Spinal cord (tissue), 10 donors: Measurements from ENCODE around the gene TNFSF13. TPM values are rescaled to one million over a fixed set of nuclear protein-coding genes. Genes with fewer than 3 reads are reported as not detected.
A peak's percentile ranks its signal among the peaks of the same experiment; 100 is the strongest.
"Not testable (repeated sequence)": the region's sequence is repeated elsewhere in the genome, so short reads cannot be mapped to it uniquely, and the experiment has no call there.

Experiments used
- DNase-seq, 6 donors: peaks; one replicate each; pipeline versions ENCODE4 v3.0.0 to v3.0.0-alpha.2; 2013 to 2015; ENCODE audit warnings: low spot score in 6 of 6, low read depth in 4 of 6
- H3K27ac ChIP-seq: one replicate; pipeline ENCODE4 v1.5.1; 2013; ENCODE audit warnings: low read depth, low read length, control low read depth
- H3K27me3 ChIP-seq: one replicate; pipeline ENCODE4 v1.6.1; 2013; ENCODE audit warnings: low read length; ENCODE audit not compliant: control insufficient read depth, insufficient read depth
- H3K36me3 ChIP-seq: one replicate; pipeline ENCODE4 v1.6.1; 2013; ENCODE audit warnings: low read length; ENCODE audit not compliant: control insufficient read depth, insufficient read depth
- H3K4me1 ChIP-seq: one replicate; pipeline ENCODE4 v1.6.1; 2013; ENCODE audit warnings: low read length; ENCODE audit not compliant: control insufficient read depth, insufficient read depth
- H3K4me3 ChIP-seq: one replicate; pipeline ENCODE4 v1.5.1; 2013; ENCODE audit warnings: low read depth, low read length, control low read depth
- H3K9me3 ChIP-seq: one replicate; pipeline ENCODE4 v1.6.1; 2013; ENCODE audit warnings: low read length; ENCODE audit not compliant: control insufficient read depth, insufficient read depth
- WGBS: methylation state at CpG from one replicate; pipeline ENCODE4 v1.1.5; 2013; ENCODE audit warnings: missing lambda C conversion rate; ENCODE audit not compliant: insufficient coverage; 5-methylcytosine and 5-hydroxymethylcytosine counted together
- polyA plus RNA-seq, 2 donors: library from polyadenylated mRNA; unstranded; fragments of 120-200 nt; gene quantifications; one replicate each; pipeline ENCODE4 v1.2.1, GENCODE V29; 2013; ENCODE audit not compliant: insufficient read length in 2 of 2
- total RNA-seq, 2 donors: library from RNA; depleted of rRNA in 1 of 2; stranded (reverse); fragments of 120-200 nt in 1 of 2; fragments of >200 nt in 1 of 2; gene quantifications; one replicate each; pipeline versions ENCODE4 v1.2.3 to v1.2.4, GENCODE V29; 2013 to 2014
- donor health status: healthy.

TNFSF13 gene
- total and polyA plus RNA-seq, 4 donors = 1.8 to 4.9 (median 4.4) TPM

DNA sequence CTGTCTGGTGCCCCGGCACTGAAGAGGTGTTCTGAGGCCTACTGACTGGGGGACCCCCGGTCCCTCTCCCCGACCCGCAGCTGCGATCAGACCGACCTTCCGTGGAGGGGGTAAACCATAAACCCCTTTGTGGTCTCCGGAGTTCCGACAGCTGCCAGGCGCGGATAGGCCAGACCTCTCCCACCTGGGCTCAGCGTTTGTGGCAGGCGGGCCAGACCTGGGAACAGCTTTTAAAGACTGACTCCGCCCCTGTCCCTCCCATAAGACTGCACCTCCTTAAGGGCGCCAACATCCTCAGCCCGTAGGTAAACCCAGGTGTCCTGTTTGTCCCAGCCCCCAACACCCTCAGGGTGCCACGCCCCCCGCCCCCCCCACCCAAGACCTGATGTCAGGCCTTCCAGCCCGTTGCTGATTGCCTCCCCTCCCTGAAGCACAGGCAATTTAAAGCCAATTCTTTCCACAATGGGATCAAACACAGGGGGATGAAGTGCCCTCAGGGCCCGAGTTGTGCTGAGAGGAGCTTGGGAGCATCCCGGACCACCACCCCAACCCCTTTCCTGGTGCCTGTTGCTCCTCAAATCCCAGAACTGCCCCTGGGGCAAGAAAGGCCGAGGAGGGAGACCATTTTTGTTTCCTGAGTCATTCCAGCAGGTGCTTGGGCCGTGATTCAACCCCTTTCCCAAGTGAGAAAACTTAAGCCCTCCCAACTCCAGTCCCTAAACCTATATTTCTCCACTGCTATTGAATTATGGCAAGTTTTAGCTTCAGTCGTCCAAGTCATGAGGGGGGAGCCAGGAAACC, 31.5 kb downstream of the TNFSF13 start, which contains the start of gene SOX15:
SOX15 (minus strand) TSS at position 204 of the 801 bp plus-strand sequence. CDS start 418 bp downstream, outside the sequence.
- Histone ChIP-seq H3K4me3 (peak within 1 kb of the TSS; percentile 64), H3K4me1 (peaks cover 30% of the 10 kb centered on the region), H3K36me3 (peaks cover 99% of the 10 kb centered on the region), H3K27me3 (no peaks in the 10 kb centered on the region), H3K27ac (peak within 1 kb of the TSS; percentile 52), H3K9me3 (no peaks in the 10 kb centered on the region)
- WGBS = 50% methylated on average over 21 of the region's 24 CpGs
- DNase-seq = no peak

DNA sequence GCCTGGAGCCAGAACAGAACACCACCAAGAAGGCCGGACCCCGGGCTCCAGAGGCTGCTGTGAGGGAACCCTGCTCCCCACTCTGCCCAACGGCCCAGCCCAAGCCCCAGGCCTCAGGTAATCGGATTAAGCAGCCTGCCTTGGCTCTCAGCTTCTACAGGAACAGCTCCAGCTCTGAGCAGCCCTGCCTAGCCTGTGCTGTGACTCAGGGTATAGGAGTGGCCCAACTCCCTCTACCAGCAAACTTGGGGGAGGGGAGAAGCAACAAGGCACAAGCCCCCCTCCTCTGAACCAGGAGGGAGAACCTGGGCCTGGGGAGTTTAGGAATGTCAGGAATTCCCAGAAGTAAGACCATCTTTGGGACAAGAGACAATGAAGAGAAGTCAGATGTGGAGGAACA, 32.2 kb downstream of the TNFSF13 start:
- no peaks in the 10 kb centered on the region for H3K27me3 ChIP-seq
- H3K36me3 ChIP-seq = peaks cover 99% of the 10 kb centered on the region
- 67% methylated on average over 4 of the region's 4 CpGs for WGBS
- H3K4me3 ChIP-seq = no peak overlapping the region
- H3K27ac ChIP-seq = no peak overlapping the region
- no peak for DNase-seq
- peaks cover 24% of the 10 kb centered on the region for H3K4me1 ChIP-seq
- no peaks in the 10 kb centered on the region for H3K9me3 ChIP-seq

DNA sequence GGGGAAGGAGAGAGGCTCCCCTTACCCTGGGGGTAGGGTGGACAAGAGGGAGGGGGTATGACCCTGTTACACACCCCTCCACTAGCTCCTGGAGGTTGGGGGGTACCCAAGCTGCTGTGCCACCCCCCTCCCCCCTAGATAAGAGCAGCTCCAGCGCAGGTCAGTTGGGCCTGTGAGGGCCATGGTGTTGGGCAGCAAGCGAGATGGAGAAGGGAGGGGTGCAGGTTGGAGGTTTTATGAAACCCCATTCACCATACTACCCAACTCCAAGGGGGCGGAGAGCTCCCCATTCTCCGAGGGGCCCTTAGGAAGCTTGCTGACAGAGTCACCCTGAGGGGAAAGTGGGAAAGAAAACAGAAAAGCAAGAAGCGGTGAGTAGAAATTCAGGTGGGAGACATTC, 33.0 kb downstream of the TNFSF13 start:
- DNase-seq = no peak
- H3K9me3 ChIP-seq = no peaks in the 10 kb centered on the region
- no peaks in the 10 kb centered on the region for H3K27me3 ChIP-seq
- H3K27ac ChIP-seq = no peak overlapping the region
- peaks cover 99% of the 10 kb centered on the region for H3K36me3 ChIP-seq
- peaks cover 24% of the 10 kb centered on the region for H3K4me1 ChIP-seq
- H3K4me3 ChIP-seq = no peak overlapping the region
- WGBS = 100% methylated on average over 1 of the region's 5 CpGs

DNA sequence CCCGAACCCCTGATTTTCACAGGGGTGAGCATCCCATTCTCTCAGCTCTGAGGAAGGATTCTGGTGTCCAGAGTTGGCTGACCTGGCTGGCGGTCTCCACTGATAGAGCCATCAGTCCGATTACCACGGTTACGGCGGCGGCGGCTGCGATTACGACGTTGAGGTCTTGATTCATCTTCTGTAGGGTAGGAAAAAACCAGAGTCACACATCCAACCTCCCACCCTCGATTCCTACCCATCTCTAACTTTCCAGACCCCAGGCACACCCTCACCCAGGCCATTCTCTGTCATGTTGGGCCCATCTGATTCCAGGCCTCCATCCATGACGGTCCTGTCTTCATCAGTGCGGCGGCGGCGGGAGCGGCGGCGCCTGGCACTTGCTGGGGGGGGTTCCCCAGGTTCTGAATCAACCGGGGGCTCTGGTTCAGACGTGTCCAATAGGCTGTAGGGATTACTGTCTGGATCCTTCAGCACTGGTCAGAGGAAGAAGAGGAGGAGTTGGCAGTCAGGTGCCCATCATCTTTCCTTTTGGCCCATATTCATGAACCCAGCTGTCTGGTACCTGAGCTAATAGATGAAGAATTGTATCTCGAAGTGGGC, 34.0 kb downstream of the TNFSF13 start:
- DNase-seq = no peak
- peaks cover 97% of the 10 kb centered on the region for H3K36me3 ChIP-seq
- whole genome bisulfite sequencing = 94% methylated on average over 10 of the region's 23 CpGs

DNA sequence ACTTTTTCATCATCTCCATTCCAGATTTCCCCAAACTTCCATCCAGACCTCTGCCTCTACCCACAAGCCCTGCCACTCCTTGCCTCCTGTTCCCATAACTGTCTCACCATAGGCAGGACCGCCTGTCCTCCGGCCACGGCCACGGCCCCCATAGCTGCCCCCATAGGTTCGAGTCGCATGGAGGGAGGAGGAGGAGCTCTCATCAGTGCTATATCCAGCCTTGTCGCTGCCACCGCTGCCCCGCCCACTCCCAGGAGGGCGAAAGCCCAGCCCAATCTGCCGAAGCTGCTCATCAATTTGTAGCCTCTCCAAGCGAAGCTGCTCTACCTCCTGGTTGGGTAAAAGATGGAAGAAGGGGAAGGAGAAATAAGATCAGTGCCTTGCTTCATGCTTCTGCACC, 34.7 kb downstream of the TNFSF13 start:
- H3K27me3 ChIP-seq = no peaks in the 10 kb centered on the region
- H3K36me3 ChIP-seq = peaks cover 94% of the 10 kb centered on the region
- no peak for DNase-seq
- no peaks in the 10 kb centered on the region for H3K9me3 ChIP-seq
- H3K4me1 ChIP-seq = peaks cover 17% of the 10 kb centered on the region
- no peak overlapping the region for H3K27ac ChIP-seq
- WGBS = 90% methylated on average over 2 of the region's 12 CpGs
- H3K4me3 ChIP-seq = no peak overlapping the region

More for the DNA sequence above, 34.0 kb downstream of the TNFSF13 start:
- Histone ChIP-seq H3K4me1 (peaks cover 24% of the 10 kb centered on the region), H3K27me3 (no peaks in the 10 kb centered on the region), H3K27ac (no peak overlapping the region), H3K9me3 (no peaks in the 10 kb centered on the region), H3K4me3 (no peak overlapping the region)

DNA sequence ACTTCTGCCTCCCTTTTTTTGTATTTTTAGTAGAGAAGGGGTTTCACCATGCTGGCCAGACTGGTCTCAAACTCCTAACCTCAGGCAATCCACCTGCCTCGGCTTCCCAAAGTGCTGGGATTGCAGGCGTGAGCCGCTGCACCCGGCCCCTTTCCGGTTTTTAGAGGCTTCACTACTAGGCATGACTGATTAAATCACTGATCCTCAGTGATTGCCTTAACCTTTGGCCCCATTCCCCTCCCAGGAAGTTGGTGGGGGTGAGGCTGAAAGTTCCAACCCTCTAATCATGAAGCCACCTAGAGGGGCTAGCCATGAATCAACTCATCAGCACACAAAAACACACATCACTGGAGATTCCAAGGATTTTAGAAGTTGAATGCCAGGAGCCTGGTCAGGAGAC, 39.0 kb downstream of the TNFSF13 start:
- not testable (repeated sequence) for H3K4me3 ChIP-seq, H3K27ac ChIP-seq, DNase-seq, H3K27me3 ChIP-seq, H3K4me1 ChIP-seq, H3K9me3 ChIP-seq
- H3K36me3 ChIP-seq = peaks cover 94% of the 10 kb centered on the region
- no CpG with 5 or more reads among the region's 5 CpGs for WGBS

DNA sequence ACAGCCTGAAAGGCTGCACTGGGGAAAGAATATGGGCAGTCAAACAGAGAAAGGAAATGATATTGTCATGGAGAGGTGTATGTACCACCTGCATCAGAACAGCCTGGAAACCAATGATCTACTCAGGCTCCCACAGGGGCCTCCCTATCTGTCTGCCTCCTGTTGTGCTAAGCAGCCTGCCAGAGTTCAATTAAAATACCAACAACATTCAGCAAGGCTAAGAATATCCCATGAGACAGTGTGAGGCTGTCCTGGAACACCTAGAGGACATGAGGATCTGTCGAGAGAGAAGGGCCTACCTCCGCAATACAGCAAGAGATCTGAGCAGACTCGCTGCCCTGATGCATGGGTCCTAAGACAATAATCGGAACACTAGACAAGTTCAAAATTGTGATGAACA, 47.7 kb downstream of the TNFSF13 start:
- DNase-seq = no peak
- Histone ChIP-seq H3K27me3 (no peaks in the 10 kb centered on the region), H3K36me3 (peaks cover 48% of the 10 kb centered on the region), H3K27ac (no peak overlapping the region), H3K9me3 (no peaks in the 10 kb centered on the region), H3K4me3 (no peak overlapping the region), H3K4me1 (peaks cover 2% of the 10 kb centered on the region)
- 100% methylated on average over 2 of the region's 4 CpGs for WGBS

DNA sequence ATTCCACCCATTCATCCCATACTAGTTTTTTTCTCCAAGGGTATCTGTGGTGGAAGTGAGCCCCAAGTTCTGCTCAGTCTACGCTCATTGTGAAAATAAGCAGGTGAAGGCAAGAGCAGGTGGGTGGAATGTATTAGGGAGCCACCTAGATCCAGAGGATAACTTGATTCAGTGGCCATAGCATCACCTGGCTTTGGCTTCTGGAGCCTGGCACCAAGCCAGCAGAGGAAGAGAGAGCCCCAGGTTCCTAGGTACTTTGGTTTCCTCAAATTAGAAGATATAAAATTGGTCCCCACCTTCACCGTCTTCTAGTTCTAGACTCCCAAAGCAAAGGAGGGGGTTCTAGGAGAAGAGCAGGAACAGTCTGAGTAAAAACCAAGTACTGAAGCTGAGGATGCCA, 52.1 kb downstream of the TNFSF13 start:
- Histone ChIP-seq H3K4me3 (no peak overlapping the region), H3K27me3 (no peaks in the 10 kb centered on the region), H3K27ac (no peak overlapping the region), H3K9me3 (no peaks in the 10 kb centered on the region), H3K36me3 (peaks cover 11% of the 10 kb centered on the region), H3K4me1 (peaks cover 16% of the 10 kb centered on the region)
- DNase-seq = no peak
- WGBS = 100% methylated on average over 1 of the region's 2 CpGs
